Stimulated activated CD8-positive, alpha-beta memory T cell treated with anti-CD3 and anti-CD28 coated beads, Interleukin-4, amount 100 ng/mL, for 24 hours (primary cell): ENCODE data around the gene CST7.
"Not testable (repeated sequence)": the region's sequence is repeated elsewhere in the genome, so short reads cannot be mapped to it uniquely, and the experiment has no call there.

Source experiments
- DNase-seq: peaks from one replicate; pipeline ENCODE4 v3.0.0-alpha.2; 2020; ENCODE audit warnings: low read depth

CST7 gene

DNA sequence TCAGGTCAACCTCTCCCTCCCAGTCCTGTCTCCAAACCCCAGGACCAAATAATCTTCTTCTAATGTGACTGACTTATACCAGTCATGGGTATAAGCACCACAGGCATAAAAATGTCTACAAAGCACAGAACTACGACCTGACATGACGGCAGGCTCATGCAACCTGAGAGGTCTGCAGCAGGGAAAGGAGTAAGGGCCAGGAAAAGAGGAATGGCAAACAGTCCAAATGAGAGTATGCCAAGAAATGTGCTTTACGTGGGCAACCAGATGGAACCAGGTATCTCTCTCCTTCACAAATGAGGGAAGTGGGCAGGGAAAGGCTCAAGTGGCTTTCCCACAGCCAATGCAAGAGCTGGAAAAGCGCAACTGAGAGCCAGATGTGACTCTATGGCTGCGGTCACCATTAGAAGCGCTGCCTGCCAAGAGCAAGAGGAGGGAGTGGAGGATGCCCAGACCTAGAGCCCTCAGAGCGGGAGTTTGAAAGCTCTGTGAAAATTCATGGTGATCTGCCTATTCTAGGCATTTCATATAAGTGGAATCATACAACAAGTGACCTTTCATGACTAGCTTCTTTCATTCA lies 37.5 kb downstream of the CST7 start:
- DNase-seq = no peak

DNA sequence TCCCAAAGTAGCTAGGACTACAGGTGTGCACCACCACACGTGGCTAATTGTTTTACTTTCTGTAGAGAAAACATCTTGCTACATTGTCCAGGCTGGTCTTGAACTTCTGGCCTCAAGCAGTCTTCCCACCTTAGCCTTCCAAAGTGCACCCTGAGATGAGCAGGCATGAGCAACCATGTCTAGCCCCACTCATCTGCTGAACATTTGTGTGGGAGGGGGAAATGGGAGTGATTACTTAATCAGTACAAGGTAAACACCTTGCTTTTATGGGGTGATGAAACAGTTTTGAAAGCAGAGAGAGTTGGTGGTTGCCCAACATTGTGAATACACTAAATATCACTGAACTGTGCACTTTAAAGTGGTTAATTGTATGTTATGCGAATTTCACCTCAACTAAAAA lies 38.2 kb downstream of the CST7 start:
- DNase-seq = no peak

DNA sequence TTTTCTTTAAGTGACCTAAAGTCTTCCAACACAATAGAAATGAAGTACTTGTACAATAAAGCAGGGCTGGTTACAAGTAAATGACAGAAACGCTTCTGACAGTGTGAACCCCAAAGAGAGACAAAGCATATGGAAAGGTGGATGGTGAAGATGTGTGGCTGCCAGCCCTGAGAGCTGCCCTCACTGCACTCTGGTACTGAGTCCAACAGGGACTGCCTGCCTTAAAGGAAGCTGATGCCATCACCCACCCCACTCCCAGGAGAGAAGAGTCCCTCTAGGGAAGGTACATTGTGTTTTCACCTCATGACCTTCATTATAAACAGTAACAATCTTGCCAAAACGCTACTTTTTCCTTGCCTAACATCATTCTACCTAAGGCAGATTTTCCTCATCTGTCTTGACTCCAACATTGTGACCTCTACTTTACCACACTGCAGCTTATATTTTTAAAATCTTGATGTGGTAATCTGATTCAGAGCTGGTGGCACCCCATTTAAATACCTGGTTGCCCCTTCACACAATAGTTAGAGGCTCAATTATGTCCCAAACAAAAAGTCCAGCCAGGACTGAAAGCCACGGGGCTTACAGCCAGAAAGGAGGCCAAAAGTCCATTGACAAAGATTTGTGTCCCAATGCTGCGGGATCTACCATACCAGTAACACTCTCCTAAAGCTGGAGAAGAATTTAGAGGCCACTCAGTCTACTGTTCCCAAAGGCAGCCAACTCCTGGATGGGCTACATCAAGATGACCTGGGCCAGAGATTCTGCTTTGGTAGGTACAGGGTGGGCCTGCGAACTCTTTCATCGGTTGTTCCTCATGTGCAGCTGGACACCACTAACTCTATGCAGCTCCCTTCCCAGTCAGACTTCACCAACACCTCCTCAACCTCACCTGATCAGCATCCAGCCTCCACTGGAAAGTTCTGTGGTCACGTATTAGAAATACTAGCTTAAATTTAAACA lies 39.1 kb downstream of the CST7 start:
- no peak for DNase-seq

GRCh38 chr20:24989162-24989561 lies 40.1 kb downstream of the CST7 start:
- DNase-seq = no peak

GRCh38 chr20:24990810-24991252 lies 41.8 kb downstream of the CST7 start:
- no peak for DNase-seq

- no peak for DNase-seq
These were observed 42.9 kb downstream of the CST7 start for GRCh38 chr20:24991897-24992486.

GRCh38 chr20:24992487-24993205 lies 43.6 kb downstream of the CST7 start, which contains the start of gene APMAP:
TSS of gene APMAP (minus strand) at chr20:24992751. CDS start at chr20:24992688, 63 bp downstream.
- peak; percentile 98 for DNase-seq

- DNase-seq = no peak
These were observed 44.5 kb downstream of the CST7 start for GRCh38 chr20:24993337-24994185.

DNA sequence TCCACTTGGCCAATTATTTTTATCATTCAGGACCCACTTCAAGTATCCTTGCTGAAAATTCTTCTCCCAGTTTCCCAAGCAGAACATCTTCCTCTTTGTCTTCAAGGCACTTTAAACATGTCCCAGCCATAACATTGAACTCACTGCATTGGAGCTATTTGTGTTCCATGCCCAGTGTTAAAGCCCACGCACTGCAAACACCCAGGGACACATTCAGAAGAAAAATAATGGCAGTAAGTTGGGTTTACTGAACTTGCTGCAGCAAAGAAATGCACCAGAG lies 45.1 kb downstream of the CST7 start:
- DNase-seq = no peak

DNA sequence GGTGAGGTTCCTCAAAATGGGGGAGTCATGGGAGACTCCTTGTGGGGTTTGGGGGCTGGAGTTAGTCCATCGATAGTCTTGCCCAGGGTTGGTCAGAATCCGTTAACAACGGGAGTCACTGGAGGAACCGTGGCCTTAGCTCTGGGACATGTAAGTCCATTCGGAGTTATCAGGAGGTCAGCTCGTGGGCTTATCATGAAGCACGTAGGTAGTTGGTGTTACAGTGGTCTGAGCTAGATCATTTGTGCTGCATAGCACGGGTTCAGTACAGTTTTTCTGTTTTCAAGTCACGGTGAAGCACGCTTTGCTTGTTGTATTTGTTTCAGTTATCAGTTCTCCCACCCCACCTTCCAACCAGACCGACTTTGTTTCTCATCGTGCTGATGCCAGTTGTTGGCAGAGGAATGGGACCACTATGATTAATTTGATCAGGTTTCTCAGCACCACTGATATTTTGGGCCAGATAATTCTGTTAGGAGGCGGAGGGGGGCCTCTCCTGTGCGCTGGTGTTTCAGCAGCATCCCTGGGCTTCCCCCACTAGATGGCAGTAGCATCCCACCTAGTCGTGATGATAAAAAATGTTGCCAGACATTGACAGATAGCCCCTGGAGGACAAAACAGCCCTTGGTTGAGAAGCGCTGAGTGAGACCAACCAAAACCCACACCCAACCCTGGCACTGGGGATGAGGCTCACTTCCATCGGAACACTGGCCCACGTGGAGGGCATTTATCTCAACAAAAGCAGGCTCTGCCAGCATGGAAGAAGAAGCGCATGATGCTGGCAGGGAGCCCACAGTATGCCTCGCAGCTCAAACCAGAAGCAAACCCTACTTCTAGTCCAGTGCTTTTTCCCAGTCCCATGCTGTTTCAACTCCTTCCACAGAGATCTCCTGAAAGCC lies 45.6 kb downstream of the CST7 start:
- peak; percentile 71 for DNase-seq

DNA sequence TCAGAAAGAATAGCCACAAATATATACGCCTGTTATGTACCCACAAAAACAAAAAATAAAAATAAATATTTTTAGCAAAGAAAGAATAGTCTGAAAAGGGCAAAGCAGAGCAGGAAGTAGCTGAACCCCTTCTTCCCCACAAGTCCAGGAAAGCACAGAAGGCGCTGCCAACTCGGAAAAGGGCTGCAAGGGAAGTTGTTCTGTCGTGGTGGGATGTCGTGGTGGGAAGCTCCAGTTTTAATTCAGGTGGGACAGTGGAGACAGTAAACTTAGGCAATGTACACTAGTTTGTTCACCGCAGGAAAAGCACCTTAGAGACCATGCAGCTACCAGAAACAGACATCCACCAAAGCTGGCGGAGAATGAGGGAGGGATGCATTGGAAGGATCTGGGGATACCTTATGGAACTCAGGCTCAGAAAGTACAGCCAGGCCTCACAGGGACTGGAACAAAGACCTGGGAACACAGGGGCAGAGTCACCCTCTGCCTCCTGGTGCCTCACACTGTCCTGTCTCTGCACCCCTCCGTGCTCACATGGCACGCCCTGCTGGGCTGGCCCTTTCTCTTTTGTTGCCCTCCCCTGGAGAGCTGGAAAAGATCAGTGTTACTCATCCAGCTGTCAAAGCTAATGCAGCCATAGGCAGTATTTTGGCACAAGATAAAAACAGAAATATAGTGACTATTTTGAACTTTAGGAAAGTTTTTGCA lies 46.8 kb downstream of the CST7 start:
- DNase-seq = no peak

DNA sequence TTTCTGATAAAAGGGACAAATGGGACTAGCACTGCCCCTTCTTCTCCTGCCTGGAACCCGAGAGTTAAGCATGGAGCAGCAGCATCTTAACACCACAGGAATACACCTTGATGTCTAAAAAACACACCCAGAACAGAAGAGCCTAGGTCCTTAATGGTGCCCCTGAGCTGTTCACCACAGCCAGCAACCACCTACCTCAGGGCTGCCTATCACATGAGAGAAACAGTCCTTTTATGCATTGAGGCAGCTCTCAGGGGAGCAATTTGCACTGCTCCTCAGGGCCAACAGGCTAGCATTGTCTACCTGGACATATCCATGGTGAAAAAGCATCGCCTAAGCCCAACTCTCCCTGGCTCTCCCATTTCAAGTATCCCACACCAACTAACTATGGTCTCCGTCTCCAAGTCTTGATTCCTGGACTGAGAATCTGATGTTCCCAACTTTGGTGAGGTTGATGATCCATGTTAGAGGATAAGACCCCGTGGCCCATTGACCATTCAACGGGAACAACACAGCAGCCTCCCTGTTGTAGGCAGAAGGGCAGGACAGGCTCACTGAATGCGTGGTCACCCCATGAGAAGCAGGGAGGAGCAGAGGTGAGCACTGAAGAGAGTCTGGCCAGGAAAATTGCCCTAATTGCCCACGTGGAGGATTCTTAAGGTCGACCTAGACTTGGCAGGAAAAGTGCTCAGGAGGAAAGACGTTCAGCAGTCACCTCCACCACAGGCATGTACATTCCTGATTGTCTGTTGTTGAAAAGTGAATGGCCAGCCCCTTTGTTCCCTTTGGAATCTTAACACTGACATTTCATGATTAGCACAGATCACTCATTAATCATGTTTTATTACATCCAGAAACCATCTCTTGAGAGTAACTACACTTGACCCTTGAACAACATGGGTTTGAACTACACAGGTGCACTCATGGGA lies 47.6 kb downstream of the CST7 start:
- DNase-seq = no peak

DNA sequence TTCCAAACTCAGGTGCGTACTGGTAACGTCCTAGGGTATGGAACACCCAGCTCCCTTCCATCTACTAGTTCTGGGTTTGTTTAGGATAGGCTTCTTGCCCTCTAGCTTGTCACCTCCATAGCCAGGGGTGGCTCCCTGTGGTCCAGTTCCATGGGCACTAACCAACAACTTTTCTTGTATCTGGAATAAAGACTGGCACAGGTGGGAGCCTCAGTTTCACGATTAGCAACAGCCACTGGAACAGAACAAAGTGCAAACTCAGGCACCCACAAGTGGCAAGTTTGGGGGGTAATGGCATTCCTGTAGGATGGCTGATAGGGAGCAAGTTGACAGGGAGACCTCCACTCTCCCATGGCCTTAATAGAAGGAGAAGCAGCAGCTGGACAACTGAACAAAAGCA lies 49.1 kb downstream of the CST7 start:
- DNase-seq = no peak

DNA sequence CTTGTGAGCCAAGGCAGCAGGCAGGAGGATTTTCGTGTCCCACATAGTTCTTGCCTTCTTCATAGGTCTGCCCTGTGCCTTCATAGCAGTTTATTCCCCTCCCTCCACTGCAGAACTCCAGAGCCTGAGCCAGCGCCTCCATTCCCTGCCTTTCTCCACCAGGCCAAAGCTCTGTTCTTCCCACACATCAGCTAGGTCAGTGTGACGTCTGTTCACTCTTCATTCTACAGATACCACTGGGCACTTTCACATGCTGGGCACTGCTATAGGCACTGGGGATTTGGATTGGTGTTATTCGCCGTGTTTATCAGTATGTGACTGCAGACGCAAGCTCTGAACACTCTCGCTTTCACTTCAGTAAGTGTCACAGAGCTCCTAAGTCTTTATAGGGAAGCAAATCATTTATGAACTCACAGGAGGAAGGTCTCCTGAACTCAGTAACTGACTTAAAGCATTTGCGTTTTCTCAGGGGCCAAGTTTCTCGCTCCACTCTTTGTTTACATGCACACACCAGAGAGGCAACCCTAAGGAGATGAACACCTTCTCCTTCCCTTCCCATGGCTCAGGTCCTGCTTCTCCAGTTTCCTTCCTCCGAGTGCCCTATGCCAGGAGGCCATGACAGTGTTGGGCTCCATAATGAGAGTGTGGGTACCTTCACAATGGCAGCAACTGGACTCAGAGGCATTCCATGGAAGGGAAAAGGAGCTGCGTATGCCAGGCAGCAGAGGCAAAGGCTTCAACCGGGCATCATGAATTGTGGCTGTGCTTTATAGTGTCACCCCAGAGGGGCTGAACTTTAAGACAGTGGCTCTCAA lies 49.8 kb downstream of the CST7 start:
- no peak for DNase-seq

GRCh38 chr20:24999568-24999967 lies 50.5 kb downstream of the CST7 start:
- no peak for DNase-seq

DNA sequence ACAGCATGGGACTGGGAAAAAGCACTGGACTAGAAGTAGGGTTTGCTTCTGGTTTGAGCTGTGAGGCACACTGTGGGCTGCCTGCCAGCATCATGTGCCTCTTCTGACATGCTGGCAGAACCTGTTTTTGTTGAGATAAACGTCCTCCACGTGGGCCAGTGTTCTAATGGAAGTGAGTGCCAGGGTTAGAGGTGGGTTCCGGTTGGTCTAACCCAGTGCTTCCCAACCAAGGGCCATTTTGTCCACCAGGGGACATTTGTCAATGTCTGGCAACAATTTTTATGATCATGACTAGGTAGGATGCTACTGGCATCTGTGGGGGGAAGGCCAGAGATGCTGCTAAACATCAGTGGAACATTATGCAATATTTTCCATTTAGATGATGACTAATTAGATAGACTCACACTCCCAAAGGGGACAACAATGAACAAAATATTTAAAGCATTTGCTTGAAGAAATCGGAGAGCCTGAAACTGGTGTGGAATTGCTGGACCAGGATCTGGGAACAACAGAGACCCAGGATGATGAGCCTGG lies 51.3 kb downstream of the CST7 start:
- no peak for DNase-seq

DNA sequence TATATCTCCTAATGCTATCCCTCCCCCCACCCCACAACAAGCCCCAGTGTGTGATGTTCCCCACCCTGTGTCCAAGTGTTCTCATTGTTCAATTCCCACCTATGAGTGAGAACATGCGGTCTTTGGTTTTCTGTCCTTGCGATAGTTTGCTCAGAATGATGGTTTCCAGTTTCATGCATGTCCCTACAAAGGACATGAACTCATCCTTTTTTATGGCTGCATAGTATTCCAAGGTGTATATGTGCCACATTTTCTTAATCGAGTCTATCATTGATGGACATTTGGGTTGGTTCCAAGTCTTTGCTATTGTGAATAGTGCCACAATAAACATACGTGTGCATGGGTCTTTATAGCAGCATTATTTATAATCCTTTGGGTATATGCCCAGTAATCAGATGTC lies 52.3 kb downstream of the CST7 start:
- DNase-seq = not testable (repeated sequence)

DNA sequence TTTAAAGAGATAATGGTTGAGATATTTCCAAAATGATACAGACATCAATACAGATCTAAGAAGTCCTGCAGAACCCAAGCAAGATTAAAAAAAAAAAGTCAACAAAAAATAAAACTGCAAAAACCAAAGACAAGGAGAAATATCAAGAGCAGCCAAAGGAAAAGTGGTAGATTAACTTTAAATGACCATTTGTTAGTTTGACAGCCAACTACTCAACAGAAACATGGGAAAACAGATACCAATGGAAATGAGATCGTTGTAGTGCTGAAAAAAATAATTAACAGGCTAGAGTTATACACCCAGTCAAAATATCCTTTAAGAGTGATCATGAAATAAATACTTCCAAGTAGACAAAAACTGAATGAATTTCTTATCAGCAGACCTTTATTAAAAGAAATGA lies 53.9 kb downstream of the CST7 start:
- DNase-seq = no peak
